GM21619 (cell line): ENCODE data around the gene LCE1F.

Source experiments
- ATAC-seq: cut with Tn5 transposase; IDR thresholded peaks from one replicate; pipeline ENCODE4 v1.9.1; 2021; ENCODE audit not compliant: unreplicated experiment

The LCE1F gene, protein sequence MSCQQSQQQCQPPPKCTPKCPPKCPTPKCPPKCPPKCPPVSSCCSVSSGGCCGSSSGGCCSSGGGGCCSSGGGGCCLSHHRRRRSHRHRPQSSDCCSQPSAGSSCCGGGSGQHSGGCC

GRCh38 chr1:152774875-152775274, at the start of gene LCE1F:
LCE1F (plus strand) TSS chr1:152775140; CDS start chr1:152776372, 1,232 bp downstream.
- no peak for ATAC-seq

DNA sequence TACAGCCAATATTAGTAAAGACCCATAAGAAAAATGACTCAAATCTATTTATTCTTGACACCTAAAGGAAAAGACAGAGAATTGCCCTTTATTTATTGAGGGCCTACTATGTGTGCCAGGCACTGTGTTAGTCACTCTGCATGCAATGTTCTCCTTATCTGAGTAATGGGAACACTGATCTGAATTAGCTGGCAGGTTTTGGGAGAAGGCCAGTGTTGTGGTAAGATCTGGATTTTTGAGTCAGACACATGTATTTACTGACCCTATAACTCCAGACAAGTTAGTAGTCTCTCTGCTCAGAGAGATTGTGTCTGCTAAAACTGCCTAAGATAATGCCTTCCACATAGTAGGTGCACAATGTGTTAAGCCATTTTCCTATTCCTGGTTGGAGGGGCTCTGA, 49.7 kb upstream of the LCE1F start:
- ATAC-seq: no peak

- ATAC-seq: no peak
Observed at GRCh38 chr1:152728986-152729385, 46.0 kb upstream of the LCE1F start.

DNA sequence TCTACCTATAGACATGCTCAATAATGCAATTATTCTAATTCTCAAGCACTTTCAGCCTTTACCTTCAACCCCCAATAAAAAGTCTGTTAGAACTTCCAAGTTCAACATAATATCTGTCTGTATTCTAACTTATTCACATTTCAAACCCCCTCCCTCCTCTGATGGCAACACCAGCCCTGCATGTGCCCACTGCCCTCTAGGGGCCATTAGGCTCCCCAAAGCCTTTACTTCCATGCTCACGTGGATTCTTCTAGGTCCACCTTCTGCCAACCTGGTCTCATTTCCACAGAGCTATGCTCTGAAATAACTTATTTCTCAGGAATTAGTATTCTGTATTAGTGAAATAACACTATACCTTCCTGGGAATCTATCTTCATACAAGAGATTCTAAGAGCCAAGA, 39.3 kb upstream of the LCE1F start:
- no peak for ATAC-seq

GRCh38 chr1:152737997-152738396, 36.9 kb upstream of the LCE1F start:
- ATAC-seq: no peak

DNA sequence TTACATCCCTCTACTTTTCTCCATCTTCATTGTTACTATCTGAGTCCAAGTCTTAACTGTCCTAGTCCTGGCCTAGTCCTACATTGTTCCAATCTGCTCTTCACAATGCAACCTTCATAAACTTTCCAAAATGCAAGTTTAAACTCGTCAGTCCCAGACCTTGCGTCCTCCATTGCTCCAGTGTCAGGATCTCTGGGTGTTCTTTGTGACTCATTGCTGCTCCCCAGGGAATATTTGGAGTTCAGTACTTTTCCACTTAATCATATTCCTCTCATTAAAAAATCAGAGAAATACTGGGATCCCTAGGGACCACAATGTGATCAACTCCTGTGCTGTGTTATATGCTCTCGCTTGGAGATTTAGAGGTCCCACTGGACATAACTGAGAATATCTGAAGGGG, 35.1 kb upstream of the LCE1F start:
- ATAC-seq: no peak

DNA sequence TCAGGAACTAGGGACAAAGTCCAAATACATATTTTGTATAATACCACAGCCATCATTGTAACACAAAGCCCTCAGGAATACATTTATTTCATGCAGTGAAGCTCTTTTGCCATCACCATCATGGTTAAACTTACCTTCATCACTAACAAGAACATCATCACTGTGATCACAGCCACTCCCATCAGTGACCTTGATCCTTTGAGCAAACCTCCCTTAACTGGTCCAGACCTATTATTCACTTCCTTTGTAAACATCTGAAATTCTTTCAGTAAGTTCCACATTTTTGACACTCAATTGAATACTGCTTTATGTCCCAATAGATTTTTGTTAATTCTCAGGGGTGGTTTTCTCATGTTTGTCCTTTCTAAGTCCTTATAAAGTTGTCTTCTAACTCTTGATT, 33.3 kb upstream of the LCE1F start:
- no peak for ATAC-seq

- ATAC-seq: no peak
Observed at GRCh38 chr1:152743371-152744145, 31.4 kb upstream of the LCE1F start.

- ATAC-seq: no peak
Observed at GRCh38 chr1:152745289-152745704, 29.6 kb upstream of the LCE1F start.

DNA sequence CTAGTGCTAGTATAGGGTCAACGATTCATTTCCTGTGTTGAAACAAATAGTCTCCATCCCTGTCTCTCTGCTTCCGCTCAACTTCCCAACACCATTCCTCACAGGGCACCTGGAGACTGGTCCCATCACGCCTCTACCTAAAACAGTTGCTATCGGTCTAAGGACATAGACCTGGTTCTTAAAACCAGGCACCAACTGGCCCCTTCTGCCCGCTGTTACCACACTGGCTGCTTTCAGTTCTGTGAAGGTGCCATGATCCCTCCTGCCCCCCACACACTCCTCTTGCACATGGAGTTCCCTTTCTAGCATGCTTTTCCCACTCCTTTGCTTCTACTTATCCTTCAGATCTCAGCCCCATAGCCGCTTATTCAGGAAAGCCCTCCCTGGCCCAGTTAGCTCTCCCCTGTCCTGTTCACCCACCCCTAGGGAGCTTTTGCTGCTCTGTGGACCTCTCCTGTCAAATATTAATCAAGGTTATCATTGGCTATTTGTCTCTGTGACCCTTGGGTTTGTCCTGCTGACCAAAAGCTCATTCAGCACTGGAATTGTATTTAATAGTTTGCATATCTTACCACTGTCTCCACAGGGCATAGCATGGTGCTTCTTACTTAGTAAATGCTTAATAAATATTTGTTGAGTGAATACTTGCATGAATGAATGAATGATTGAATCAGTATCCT, 29.0 kb upstream of the LCE1F start:
- ATAC-seq: no peak

- ATAC-seq: no peak
Observed at GRCh38 chr1:152747831-152748230, 27.1 kb upstream of the LCE1F start.

GRCh38 chr1:152752225-152752624, 22.7 kb upstream of the LCE1F start:
- no peak for ATAC-seq

DNA sequence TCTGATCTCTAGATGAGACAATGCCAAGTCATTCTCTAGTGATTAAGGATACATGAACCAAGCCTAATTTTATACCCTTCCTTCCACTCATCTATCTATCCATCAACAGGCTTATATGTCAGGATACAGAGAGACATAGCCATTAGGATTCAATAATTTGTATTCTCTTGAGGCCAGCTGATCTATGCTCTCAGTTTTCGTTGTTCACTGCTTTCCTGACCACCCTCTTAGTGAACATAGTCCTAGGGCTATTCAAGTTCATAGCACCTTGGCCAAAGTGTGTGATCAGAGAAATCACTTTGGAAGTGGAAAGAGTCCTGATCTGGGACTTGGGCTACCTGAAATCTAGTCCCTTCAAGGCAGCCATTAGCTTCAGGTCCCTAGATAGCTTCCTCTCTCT, 21.4 kb upstream of the LCE1F start:
- no peak for ATAC-seq

DNA sequence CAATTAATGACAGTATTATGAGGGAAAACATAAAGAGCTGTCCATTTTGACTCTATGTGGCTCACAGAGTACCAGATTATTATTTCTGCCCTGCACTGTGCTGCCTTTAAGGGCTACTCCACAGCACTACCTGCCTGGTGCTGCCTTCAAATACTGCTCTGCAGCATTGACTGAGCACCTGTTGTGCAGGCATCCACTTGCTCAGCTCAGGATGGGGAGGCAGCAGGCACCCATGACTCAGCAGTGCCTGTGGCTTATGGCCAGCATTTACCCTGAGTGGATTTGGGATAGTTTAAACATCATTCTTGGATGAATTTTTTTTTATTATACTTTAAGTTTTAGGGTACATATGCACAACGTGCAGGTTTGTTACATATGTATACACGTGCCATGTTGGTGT, 18.1 kb upstream of the LCE1F start:
- no peak for ATAC-seq

DNA sequence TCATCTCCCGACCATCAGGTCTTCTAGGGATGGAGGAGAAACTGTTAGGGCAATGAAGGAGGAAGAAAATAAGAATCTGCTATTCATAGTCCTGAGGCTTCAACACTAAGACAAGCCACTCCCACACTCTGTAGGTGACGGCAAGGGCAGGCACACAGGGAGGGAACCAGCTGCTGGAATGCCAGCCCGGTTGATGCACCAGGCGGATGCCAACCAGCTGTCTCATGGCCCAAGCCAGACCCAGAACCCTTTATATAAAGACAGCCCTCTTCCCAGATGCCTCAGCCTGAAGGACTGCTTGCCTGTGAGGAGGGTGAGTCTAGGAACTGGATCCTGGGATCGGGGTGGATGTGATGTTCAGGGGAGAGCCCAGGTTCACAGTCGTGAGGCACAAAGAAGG, 17.2 kb upstream of the LCE1F start, which contains the start of gene KPRP:
Gene KPRP (plus strand): TSS at position 279 of the 400 bp plus-strand sequence. CDS start 1,564 bp downstream, outside the sequence.
- no peak for ATAC-seq

- ATAC-seq: no peak
Observed at GRCh38 chr1:152758636-152759035, 16.3 kb upstream of the LCE1F start.

GRCh38 chr1:152759453-152760173, 15.3 kb upstream of the LCE1F start:
- no peak for ATAC-seq

DNA sequence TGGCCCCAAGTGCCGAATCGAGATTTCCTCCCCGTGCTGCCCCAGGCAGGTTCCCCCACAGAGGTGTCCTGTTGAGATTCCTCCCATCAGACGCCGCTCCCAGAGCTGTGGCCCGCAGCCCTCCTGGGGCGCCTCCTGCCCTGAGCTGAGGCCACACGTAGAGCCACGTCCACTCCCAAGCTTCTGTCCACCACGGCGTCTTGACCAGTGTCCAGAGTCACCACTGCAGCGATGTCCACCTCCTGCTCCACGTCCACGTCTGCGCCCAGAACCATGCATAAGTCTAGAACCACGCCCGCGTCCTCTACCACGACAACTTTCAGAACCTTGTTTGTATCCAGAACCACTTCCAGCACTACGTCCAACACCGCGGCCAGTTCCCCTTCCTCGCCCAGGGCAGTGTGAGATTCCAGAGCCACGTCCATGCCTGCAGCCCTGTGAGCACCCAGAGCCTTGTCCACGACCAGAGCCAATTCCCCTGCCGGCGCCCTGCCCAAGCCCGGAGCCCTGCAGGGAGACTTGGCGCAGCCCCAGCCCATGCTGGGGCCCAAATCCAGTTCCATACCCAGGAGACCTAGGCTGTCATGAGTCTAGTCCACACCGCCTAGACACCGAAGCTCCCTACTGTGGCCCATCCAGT, 14.3 kb upstream of the LCE1F start:
- ATAC-seq: no peak

DNA sequence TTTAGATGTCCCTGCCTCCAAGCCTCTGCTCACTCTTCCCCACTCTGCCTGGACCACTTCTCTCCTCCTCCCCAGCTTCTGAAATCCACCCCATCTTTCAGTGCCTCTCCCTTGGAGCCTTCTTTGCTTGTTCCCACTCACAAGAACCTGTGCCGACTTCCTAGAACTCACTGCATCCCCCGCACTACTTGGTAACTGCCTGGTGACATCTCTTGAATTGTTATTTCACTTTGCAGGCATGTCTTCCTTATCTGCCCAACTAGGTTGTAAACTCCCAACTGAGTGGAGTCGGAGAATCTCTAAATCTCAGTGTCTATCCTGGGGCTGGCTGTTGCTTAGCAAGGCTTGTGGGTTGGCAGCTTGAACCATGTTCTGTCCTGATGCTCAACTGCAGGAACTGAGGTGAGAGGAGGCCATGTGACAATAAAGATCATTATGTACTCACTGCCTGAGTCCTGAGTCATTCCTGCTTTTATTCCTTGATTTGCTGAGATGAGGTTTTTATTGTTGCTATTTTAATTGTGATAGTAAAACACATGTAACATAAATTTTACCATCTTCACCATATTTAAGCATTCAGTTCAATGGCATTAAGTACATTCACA, 13.2 kb upstream of the LCE1F start:
- ATAC-seq: no peak

GRCh38 chr1:152768847-152769533, 6.0 kb upstream of the LCE1F start:
- ATAC-seq: no peak
